H1 (cell line): ENCODE results near the gene TXNRD3. TPM values are rescaled to one million over a fixed set of nuclear protein-coding genes. Genes with fewer than 3 reads are reported as not detected.

Experiments
- CTCF ChIA-PET: fragments of 300-600 bp; sonication (Branson Sonifier 250); formaldehyde crosslinking; loops from one replicate; lab custom pipeline; 2021; ENCODE audit not compliant: partially characterized antibody; lab: Charles Lee
- POLR2A ChIA-PET: fragments of 300-600 bp; sonication (Branson Sonifier 250); formaldehyde crosslinking; loops from one replicate; lab custom pipeline; 2021; ENCODE audit warnings: inconsistent platforms; ENCODE audit not compliant: partially characterized antibody; lab: Charles Lee
- DNase-seq, 2 experiments: peaks; one replicate each; pipeline versions ENCODE4 v3.0.0 to v3.0.0-alpha.2; 2010 to 2022; ENCODE audit warnings: low spot score in 2 of 2, low read depth in 1 of 2, mixed read lengths in 1 of 2
- FAIRE-seq: peaks from 2 replicates; lab custom pipeline; 2011; peaks lifted over from hg19 to GRCh38; lab: Jason Lieb, UNC
- H2AFZ ChIP-seq: 2 replicates; pipeline ENCODE4 v1.8.1; 2012; ENCODE audit warnings: low read length, inconsistent platforms
- H2AK5ac ChIP-seq: 2 replicates; pipeline ENCODE4 v1.6.1; 2013; ENCODE audit warnings: low read depth, low read length
- H2BK120ac ChIP-seq: replicated peaks from 2 replicates; pipeline ENCODE3; 2013; ENCODE audit warnings: low read depth, low read length, inconsistent platforms
- H2BK12ac ChIP-seq: 2 replicates; pipeline ENCODE4 v1.6.1; 2013; ENCODE audit warnings: low read depth, low read length
- H2BK15ac ChIP-seq: 2 replicates; pipeline ENCODE4 v1.6.1; 2013; ENCODE audit warnings: low read length
- H2BK20ac ChIP-seq: 2 replicates; pipeline ENCODE4 v1.6.1; 2013; ENCODE audit warnings: low read length
- H2BK5ac ChIP-seq: 2 replicates; pipeline ENCODE4 v1.6.1; 2013; ENCODE audit warnings: low read depth, low read length
- H3K14ac ChIP-seq: 2 replicates; pipeline ENCODE4 v1.6.1; 2013; ENCODE audit warnings: inconsistent platforms; ENCODE audit not compliant: insufficient read length
- H3K18ac ChIP-seq: 2 replicates; pipeline ENCODE4 v1.6.1; 2013; ENCODE audit warnings: low read length; ENCODE audit errors: extremely low read depth
- H3K23ac ChIP-seq: 2 replicates; pipeline ENCODE4 v1.6.1; 2013; ENCODE audit warnings: inconsistent platforms; ENCODE audit not compliant: insufficient read length
- H3K23me2 ChIP-seq: 2 replicates; pipeline ENCODE4 v1.6.1; 2013; ENCODE audit warnings: low read depth, low read length
- H3K27ac ChIP-seq: 2 replicates; pipeline ENCODE4 v1.6.1; 2011; ENCODE audit warnings: low read depth, low read length, inconsistent platforms
- H3K27me3 ChIP-seq, 4 experiments: replicated peaks in 1 of 4; 1 replicate in 1 of 4; 2 replicates in 3 of 4; pipeline versions ENCODE4 v1.6.1 to v1.8.1; 2011 to 2013; ENCODE audit warnings: low read length in 3 of 4, mild to moderate bottlenecking in 3 of 4, inconsistent platforms in 2 of 4, mixed read lengths in 2 of 4, moderate library complexity in 1 of 4; ENCODE audit not compliant: control insufficient read depth in 3 of 4, insufficient read depth in 3 of 4; ENCODE audit errors: extremely low read depth in 1 of 4
- H3K36me3 ChIP-seq, 4 experiments: 2 replicates each; pipeline versions ENCODE4 v1.6.1 to v1.8.1; 2011 to 2013; ENCODE audit warnings: mild to moderate bottlenecking in 4 of 4, low read length in 3 of 4, moderate library complexity in 2 of 4, control low read depth in 1 of 4, inconsistent platforms in 1 of 4; ENCODE audit not compliant: insufficient read depth in 4 of 4, control insufficient read depth in 2 of 4
- H3K4ac ChIP-seq: replicated peaks from 2 replicates; pipeline ENCODE3; 2013; ENCODE audit warnings: low read length, low read depth, mixed read lengths, inconsistent platforms; ENCODE audit not compliant: insufficient read length
- H3K4me1 ChIP-seq, 4 experiments: replicated peaks in 1 of 4; 1 replicate in 1 of 4; 2 replicates in 3 of 4; pipeline versions ENCODE4 v1.6.1 to v1.8.1; 2011 to 2013; ENCODE audit warnings: low read length in 3 of 4, inconsistent platforms in 2 of 4, mixed read lengths in 1 of 4; ENCODE audit not compliant: insufficient read depth in 4 of 4, control insufficient read depth in 3 of 4
- H3K4me2 ChIP-seq, 2 experiments: 2 replicates each; pipeline versions ENCODE4 v1.6.1 to v1.8.1; 2011 to 2013; ENCODE audit warnings: low read depth in 2 of 2, low read length in 2 of 2, control low read depth in 1 of 2, inconsistent platforms in 1 of 2, mild to moderate bottlenecking in 1 of 2; ENCODE audit not compliant: insufficient read depth in 1 of 2
- H3K4me3 ChIP-seq, 4 experiments: fragments of 200-600, 300-600 bp in 1 of 4; sonication (generic), shearing (Covaris generic), sonication (Bioruptor Twin) in 1 of 4; 2 replicates each; pipeline versions ENCODE4 v1.5.1 to v1.8.1; 2011 to 2016; ENCODE audit warnings: low read length in 4 of 4, low read depth in 3 of 4, control low read depth in 2 of 4, inconsistent platforms in 2 of 4, mild to moderate bottlenecking in 2 of 4, mixed read lengths in 1 of 4, moderate library complexity in 1 of 4; ENCODE audit not compliant: insufficient read depth in 2 of 4; ENCODE audit errors: extremely low read depth in 1 of 4
- H3K56ac ChIP-seq: replicated peaks from 2 replicates; pipeline ENCODE3; 2013; ENCODE audit warnings: low read depth, mild to moderate bottlenecking, mixed read lengths, low read length, inconsistent platforms; ENCODE audit not compliant: insufficient read length
- H3K79me1 ChIP-seq: 2 replicates; pipeline ENCODE4 v1.6.1; 2013; ENCODE audit warnings: low read depth, low read length, control low read depth
- H3K79me2 ChIP-seq, 2 experiments: 2 replicates each; pipeline versions ENCODE4 v1.6.1 to v1.8.1; 2012 to 2013; ENCODE audit warnings: low read length in 2 of 2, mild to moderate bottlenecking in 2 of 2, inconsistent platforms in 1 of 2; ENCODE audit not compliant: insufficient read depth in 2 of 2, control insufficient read depth in 1 of 2
- H3K9ac ChIP-seq, 4 experiments: replicated peaks in 1 of 4; 1 replicate in 1 of 4; 2 replicates in 3 of 4; pipeline versions ENCODE4 v1.6.1 to v1.8.1; 2011 to 2013; ENCODE audit warnings: low read depth in 3 of 4, low read length in 3 of 4, control low read depth in 2 of 4, mild to moderate bottlenecking in 2 of 4, moderate library complexity in 2 of 4, inconsistent platforms in 1 of 4; ENCODE audit errors: extremely low read depth in 1 of 4
- H3K9me3 ChIP-seq, 2 experiments: 2 replicates each; pipeline versions ENCODE4 v1.6.1 to v1.8.1; 2012 to 2013; ENCODE audit warnings: mild to moderate bottlenecking in 2 of 2, moderate library complexity in 2 of 2, control low read depth in 1 of 2, inconsistent platforms in 1 of 2, low read depth in 1 of 2, low read length in 1 of 2, mixed read lengths in 1 of 2; ENCODE audit not compliant: insufficient read depth in 2 of 2
- H4K20me1 ChIP-seq, 2 experiments: replicated peaks in 1 of 2; 2 replicates each; pipeline versions ENCODE3 to v1.8.1; 2011 to 2013; ENCODE audit warnings: inconsistent platforms in 2 of 2, low read length in 2 of 2, mild to moderate bottlenecking in 1 of 2; ENCODE audit not compliant: insufficient read depth in 2 of 2, control insufficient read depth in 1 of 2
- H4K5ac ChIP-seq: 2 replicates; pipeline ENCODE4 v1.6.1; 2013; ENCODE audit warnings: low read length, low read depth, mixed read lengths, inconsistent platforms; ENCODE audit not compliant: insufficient read length
- H4K8ac ChIP-seq: 2 replicates; pipeline ENCODE4 v1.8.0; 2013; ENCODE audit warnings: mild to moderate bottlenecking, moderate library complexity, low read length, inconsistent platforms; ENCODE audit not compliant: insufficient read depth; ENCODE audit errors: extremely low read depth
- H4K91ac ChIP-seq: replicated peaks from 2 replicates; pipeline ENCODE3; 2013; ENCODE audit warnings: low read length, mixed read lengths, inconsistent platforms; ENCODE audit not compliant: insufficient read length
- HDAC6 ChIP-seq: IDR thresholded peaks from one replicate; pipeline ENCODE4 v1.7.1; 2012; ENCODE audit warnings: low read depth, mild to moderate bottlenecking, inconsistent platforms, low read length, moderate library complexity
- MAX ChIP-seq: IDR thresholded peaks from 2 replicates; pipeline ENCODE4 v1.6.1; 2012; ENCODE audit warnings: inconsistent platforms
- NRF1 ChIP-seq: IDR thresholded peaks from 2 replicates; pipeline ENCODE4 v1.6.1; 2011; ENCODE audit warnings: mild to moderate bottlenecking, low read depth, low read length, improper control_type of control experiment
- RNF2 ChIP-seq: fragments of 200-900, 300-1000 bp; sonication (generic); IDR thresholded peaks from 2 replicates; pipeline ENCODE4 v1.7.1; 2016; ENCODE audit warnings: borderline replicate concordance, low read depth, mild to moderate bottlenecking, antibody characterized with exemption, low read length; ENCODE audit not compliant: poor library complexity, severe bottlenecking; ENCODE audit errors: missing control alignments
- SIX5 ChIP-seq: IDR thresholded peaks from 2 replicates; pipeline ENCODE4 v1.6.1; 2011; ENCODE audit warnings: mild to moderate bottlenecking, low read depth, low read length
- TAF1 ChIP-seq: IDR thresholded peaks from 2 replicates; pipeline ENCODE4 v1.6.1; 2011; ENCODE audit warnings: mild to moderate bottlenecking, low read depth, low read length
- WGBS, 2 experiments: shearing (Covaris generic) in 1 of 2; methylation state at CpG; one replicate each; pipeline versions ENCODE4 v1.1.6 to v1.1.7; 2013 to 2015; ENCODE audit warnings: low lambda C conversion rate in 2 of 2, mixed read lengths in 2 of 2, inconsistent platforms in 1 of 2, low coverage in 1 of 2, missing lambda C conversion rate in 1 of 2; ENCODE audit not compliant: insufficient replicate concordance in 2 of 2, insufficient coverage in 1 of 2, insufficient read length in 1 of 2; ENCODE audit errors: extremely low coverage in 1 of 2, missing lambda C conversion rate in 1 of 2; 5-methylcytosine and 5-hydroxymethylcytosine counted together
- polyA plus RNA-seq, 7 experiments: library from polyadenylated mRNA; depleted of rRNA in 3 of 7; stranded (reverse) in 5 of 7; unstranded in 2 of 7; fragments of >200 nt in 5 of 7; fragments of 200-250 nt in 2 of 7; gene quantifications; 1 replicate in 5 of 7; 2 replicates in 1 of 7; 4 replicates in 1 of 7; pipeline versions ENCODE4 v1.2.1 to v1.2.3, GENCODE V29; 2011 to 2013; ENCODE audit warnings: missing spikeins in 2 of 7, mixed read lengths in 2 of 7
- total RNA-seq: library from RNA; stranded (reverse); fragmentation: NEBNext Ultra II Directional; extraction: Animal tissue kit (Norgen Biotek cat#: 25700); gene quantifications from 2 replicates; pipeline ENCODE4 v1.2.1, GENCODE V29; 2021

The TXNRD3 gene
- total and polyA plus RNA-seq, 2 of the 8 experiments (the other 6 are each of a cell fraction or from before 2014, with no cell fraction given): 3.4 to 4.3 TPM

GRCh38 chr3:126616931-126617330 lies 38.0 kb downstream of the TXNRD3 start:
- Histone ChIP-seq H3K9ac (no peak overlapping the region), H3K4me3 (no peak overlapping the region), H2BK120ac (no peak overlapping the region), H2BK15ac (no peak overlapping the region), H3K23me2 (0 out of 2 replicates have a peak, but pooled peaks cover 2% of the 10 kb centered on the region), H2BK5ac (no peak overlapping the region), H3K27me3 (no peaks in the 10 kb centered on the region), H3K79me2 (no peaks in the 10 kb centered on the region), H3K79me1 (no peaks in the 10 kb centered on the region), H3K18ac (no peak overlapping the region), H3K9me3 (no peaks in the 10 kb centered on the region), H3K4me1 (no peaks in the 10 kb centered on the region), H2AK5ac (no peak overlapping the region), H3K27ac (no peak overlapping the region), H4K91ac (no peak overlapping the region), H2AFZ (no peak overlapping the region), H4K8ac (no peak overlapping the region), H3K14ac (no peak overlapping the region), H3K56ac (no peak overlapping the region), H4K5ac (no peak overlapping the region), H4K20me1 (no peaks in the 10 kb centered on the region), H3K4ac (no peak overlapping the region), H3K23ac (no peak overlapping the region), H2BK20ac (no peak overlapping the region), H2BK12ac (no peak overlapping the region), H3K4me2 (no peak overlapping the region), H3K36me3 (no peaks in the 10 kb centered on the region)
- CTCF ChIA-PET: interaction anchor here (1.0 kb wide), 1 partner anchor 10 kb away, joined by 3 read pairs; no protein-coding TSS in a partner anchor
- POLR2A ChIA-PET: no interaction called here
- 82% methylated on average over 2 of the region's 2 CpGs; no CpG with 5 or more reads in 1 of the 2 experiments for WGBS, 2 experiments
- TF ChIP-seq TAF1 (no peak), SIX5 (no peak), MAX (no peak), RNF2 (no peak), NRF1 (no peak), HDAC6 (no peak)
- FAIRE-seq (no peak), DNase-seq (no peak)
